ENCODE data around the gene IL21.

Gene IL21
- 0.19 to 0.86 (median 0.35) reads per million in 3 donors for total RNA-seq

DNA sequence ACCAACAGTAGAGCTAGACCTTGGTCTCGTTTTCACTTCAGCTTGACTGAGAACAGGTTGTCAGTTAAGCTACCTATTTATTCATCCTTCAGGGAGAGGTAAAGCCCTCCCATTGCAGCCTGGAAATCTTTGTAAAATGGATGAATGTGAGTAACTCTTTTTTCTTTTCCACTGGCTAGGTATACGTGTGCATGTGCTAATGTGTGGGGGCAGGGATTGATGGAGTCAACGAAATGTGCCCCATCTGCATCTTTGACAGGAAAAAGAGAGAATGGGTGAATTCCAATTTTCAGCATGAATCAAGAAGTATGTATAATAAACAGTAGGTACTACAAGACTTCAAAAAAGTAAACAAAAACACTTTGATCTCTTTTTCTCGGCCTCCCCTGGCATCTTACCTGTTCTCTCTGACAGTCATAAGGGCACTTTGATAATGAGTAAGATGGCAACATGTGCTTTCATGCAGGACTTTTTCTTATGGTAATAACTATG, at the start of gene IL21:
IL21 (minus strand) TSS at position 51 of the 492 bp plus-strand sequence. CDS start 55 bp downstream, outside the sequence.
- Histone ChIP-seq H3K4me3 (ENCODE audit: insufficient read depth, low read depth, low read length, poor library complexity, severe bottlenecking) (no peak within 1 kb of the TSS), H3K9me3 (ENCODE audit: control insufficient read depth, low read length) (no peaks in the 10 kb centered on the region), H3K27me3 (replicated peaks; ENCODE audit: control insufficient read depth, insufficient read depth, low read length, poor library complexity, severe bottlenecking) (no peaks in the 10 kb centered on the region), H3K36me3 (ENCODE audit: control insufficient read depth, insufficient read depth, low read length) (no peaks in the 10 kb centered on the region), H3K4me1 (ENCODE audit: control insufficient read depth, insufficient read depth, low read length, poor library complexity, severe bottlenecking) (peaks cover 3% of the 10 kb centered on the region), H3K27ac (ENCODE audit: insufficient read depth, low read length, poor library complexity, severe bottlenecking) (no peak within 1 kb of the TSS)
- DNase-seq, result no peak

DNA sequence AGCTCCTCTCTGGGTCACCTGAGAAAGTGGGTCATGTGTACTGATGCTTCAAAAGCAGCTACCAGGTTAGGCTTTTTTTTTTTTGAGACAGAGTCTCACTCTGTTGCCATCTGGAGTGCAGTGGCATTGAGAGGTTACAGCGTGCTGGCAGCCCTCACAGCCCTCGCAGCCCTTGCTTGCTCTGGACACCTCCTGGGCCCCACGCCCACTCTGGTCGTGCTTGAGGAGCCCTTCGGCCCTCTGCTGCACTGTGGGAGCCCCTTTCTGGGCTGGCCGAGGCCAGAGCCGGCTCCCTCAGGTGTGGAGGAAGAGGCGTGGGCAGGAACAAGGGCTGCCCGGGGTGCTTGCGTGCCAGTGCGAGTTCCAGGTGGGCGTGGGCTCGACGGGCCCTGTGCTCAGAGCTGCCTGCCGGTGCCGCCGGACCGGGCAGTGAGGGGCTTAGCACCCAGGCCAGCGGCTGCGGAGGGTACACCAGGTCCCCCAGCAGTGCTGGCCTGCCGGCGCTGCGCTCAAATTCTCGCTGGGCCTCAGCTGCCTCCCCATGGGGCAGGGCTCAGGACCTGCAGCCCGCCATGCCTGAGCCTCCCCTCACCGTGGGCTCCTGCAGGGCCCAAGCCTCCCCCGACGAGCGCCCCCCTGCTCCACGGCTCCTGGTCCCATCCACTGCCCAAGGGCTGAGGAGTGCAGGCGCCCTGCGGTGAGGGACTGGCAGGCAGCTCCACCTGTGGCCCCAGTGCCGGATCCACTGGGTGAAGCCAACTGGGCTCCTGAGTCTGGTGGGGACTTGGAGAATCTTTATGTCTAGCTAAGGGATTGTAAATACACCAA, 49.3 kb upstream of the IL21 start:
- H3K9me3 ChIP-seq (ENCODE audit: control insufficient read depth, low read length), result no peaks in the 10 kb centered on the region
- H3K36me3 ChIP-seq (ENCODE audit: control insufficient read depth, insufficient read depth, low read length), result no peaks in the 10 kb centered on the region
- H3K4me3 ChIP-seq (ENCODE audit: insufficient read depth, low read depth, low read length, poor library complexity, severe bottlenecking), result no peak overlapping the region
- H3K27me3 ChIP-seq (replicated peaks; ENCODE audit: control insufficient read depth, insufficient read depth, low read length, poor library complexity, severe bottlenecking), result no peaks in the 10 kb centered on the region
- DNase-seq, result no peak
- no peaks in the 10 kb centered on the region for H3K4me1 ChIP-seq (ENCODE audit: control insufficient read depth, insufficient read depth, low read length, poor library complexity, severe bottlenecking)
- no peak overlapping the region for H3K27ac ChIP-seq (ENCODE audit: insufficient read depth, low read length, poor library complexity, severe bottlenecking)

DNA sequence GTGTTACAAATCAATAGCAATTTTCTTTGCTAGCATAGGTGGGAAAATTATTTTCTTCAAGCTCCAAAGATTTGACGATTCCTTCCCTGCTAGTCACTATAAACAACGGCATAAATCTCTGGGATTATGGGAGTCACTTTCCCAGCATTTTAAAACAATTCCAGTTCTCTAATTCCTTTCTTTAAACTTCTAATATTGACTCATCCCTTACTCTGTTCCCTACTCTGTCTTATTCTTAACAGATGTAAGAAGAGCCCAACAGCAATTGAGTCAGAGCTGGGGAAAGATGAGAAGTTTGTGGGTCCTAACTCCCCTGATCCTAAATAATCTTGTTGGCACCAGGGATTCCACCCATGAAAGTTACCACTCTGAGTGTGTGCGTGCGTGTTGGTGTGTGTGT, 47.4 kb upstream of the IL21 start:
- H3K4me1 ChIP-seq (ENCODE audit: control insufficient read depth, insufficient read depth, low read length, poor library complexity, severe bottlenecking), result no peaks in the 10 kb centered on the region
- H3K27ac ChIP-seq (ENCODE audit: insufficient read depth, low read length, poor library complexity, severe bottlenecking), result no peak overlapping the region
- no peak overlapping the region for H3K4me3 ChIP-seq (ENCODE audit: insufficient read depth, low read depth, low read length, poor library complexity, severe bottlenecking)
- no peak for DNase-seq
- no peaks in the 10 kb centered on the region for H3K9me3 ChIP-seq (ENCODE audit: control insufficient read depth, low read length)
- H3K27me3 ChIP-seq (replicated peaks; ENCODE audit: control insufficient read depth, insufficient read depth, low read length, poor library complexity, severe bottlenecking), result no peaks in the 10 kb centered on the region
- H3K36me3 ChIP-seq (ENCODE audit: control insufficient read depth, insufficient read depth, low read length), result no peaks in the 10 kb centered on the region

DNA sequence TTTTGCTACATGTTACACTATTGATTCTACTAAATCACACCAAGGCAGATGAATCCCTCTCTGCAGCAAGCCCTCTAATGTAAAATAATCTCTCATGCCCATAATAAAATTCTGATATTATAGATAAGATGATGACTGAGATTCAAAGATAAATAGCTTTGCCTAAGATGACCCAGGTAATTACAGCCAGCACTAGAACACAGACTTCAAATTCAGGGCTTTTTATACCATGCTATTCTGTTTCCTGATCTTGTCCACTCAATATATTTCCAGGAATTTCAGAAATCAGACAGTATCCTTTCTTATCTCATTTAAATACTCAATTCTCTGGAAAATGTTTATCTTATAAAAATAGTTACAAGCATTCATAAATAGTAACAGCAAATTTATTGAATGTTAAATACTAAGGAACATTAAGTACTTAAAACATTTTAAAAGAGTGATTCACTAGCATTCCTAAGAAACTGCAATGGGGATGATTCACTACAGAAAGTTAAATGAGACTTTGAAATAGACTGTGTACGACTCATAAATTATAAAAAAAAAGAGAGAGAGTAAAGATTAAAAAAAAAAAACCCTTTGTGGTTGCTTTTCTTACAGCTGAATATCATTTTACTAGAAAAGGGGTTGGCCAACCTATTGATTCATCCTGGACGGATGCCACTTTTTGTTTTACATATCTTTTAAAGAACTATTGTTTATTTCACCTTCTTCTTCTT, 45.8 kb upstream of the IL21 start:
- H3K4me1 ChIP-seq (ENCODE audit: control insufficient read depth, insufficient read depth, low read length, poor library complexity, severe bottlenecking), result no peaks in the 10 kb centered on the region
- H3K27ac ChIP-seq (ENCODE audit: insufficient read depth, low read length, poor library complexity, severe bottlenecking), result no peak overlapping the region
- H3K4me3 ChIP-seq (ENCODE audit: insufficient read depth, low read depth, low read length, poor library complexity, severe bottlenecking), result no peak overlapping the region
- no peaks in the 10 kb centered on the region for H3K27me3 ChIP-seq (replicated peaks; ENCODE audit: control insufficient read depth, insufficient read depth, low read length, poor library complexity, severe bottlenecking)
- H3K9me3 ChIP-seq (ENCODE audit: control insufficient read depth, low read length), result no peaks in the 10 kb centered on the region
- H3K36me3 ChIP-seq (ENCODE audit: control insufficient read depth, insufficient read depth, low read length), result no peaks in the 10 kb centered on the region
- DNase-seq, result no peak

DNA sequence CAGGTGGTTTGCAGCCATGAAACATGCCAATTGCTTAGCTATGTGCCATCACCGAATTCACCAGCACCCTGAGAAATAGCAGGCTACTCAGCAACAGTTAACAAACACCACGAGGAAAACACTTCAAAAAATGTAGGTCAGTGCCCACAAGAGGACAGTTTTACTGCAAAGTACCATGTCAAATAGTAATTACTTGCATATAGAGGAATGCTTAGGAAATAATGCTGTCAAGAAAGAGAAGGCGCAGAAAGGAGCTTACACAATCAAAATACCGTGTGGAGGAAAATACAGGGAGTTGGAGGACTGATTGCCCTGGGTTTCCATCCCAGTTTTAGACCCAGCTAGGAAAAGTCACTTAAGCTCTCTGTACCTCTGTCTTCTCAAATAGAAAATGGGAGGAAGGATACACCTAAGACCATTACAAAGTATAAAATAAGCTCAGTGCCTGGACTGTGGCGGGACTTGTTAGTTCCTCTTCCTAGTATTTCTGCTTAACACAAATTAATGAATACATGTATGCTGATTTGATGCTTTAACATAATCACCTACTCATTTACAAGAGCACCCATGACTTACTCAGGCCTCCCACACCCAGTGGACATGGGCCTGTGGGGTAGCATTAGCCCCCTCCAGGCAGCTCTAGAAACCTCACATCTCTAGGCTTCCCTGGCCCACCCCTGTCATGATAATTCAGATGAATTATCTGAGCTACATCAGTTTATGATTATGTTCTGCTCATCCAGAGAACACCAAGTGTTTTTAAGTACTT, 44.5 kb upstream of the IL21 start:
- H3K27me3 ChIP-seq (replicated peaks; ENCODE audit: control insufficient read depth, insufficient read depth, low read length, poor library complexity, severe bottlenecking), result no peaks in the 10 kb centered on the region
- no peak for DNase-seq
- H3K36me3 ChIP-seq (ENCODE audit: control insufficient read depth, insufficient read depth, low read length), result no peaks in the 10 kb centered on the region
- H3K9me3 ChIP-seq (ENCODE audit: control insufficient read depth, low read length), result no peaks in the 10 kb centered on the region
- H3K27ac ChIP-seq (ENCODE audit: insufficient read depth, low read length, poor library complexity, severe bottlenecking), result no peak overlapping the region
- no peak overlapping the region for H3K4me3 ChIP-seq (ENCODE audit: insufficient read depth, low read depth, low read length, poor library complexity, severe bottlenecking)
- no peaks in the 10 kb centered on the region for H3K4me1 ChIP-seq (ENCODE audit: control insufficient read depth, insufficient read depth, low read length, poor library complexity, severe bottlenecking)

DNA sequence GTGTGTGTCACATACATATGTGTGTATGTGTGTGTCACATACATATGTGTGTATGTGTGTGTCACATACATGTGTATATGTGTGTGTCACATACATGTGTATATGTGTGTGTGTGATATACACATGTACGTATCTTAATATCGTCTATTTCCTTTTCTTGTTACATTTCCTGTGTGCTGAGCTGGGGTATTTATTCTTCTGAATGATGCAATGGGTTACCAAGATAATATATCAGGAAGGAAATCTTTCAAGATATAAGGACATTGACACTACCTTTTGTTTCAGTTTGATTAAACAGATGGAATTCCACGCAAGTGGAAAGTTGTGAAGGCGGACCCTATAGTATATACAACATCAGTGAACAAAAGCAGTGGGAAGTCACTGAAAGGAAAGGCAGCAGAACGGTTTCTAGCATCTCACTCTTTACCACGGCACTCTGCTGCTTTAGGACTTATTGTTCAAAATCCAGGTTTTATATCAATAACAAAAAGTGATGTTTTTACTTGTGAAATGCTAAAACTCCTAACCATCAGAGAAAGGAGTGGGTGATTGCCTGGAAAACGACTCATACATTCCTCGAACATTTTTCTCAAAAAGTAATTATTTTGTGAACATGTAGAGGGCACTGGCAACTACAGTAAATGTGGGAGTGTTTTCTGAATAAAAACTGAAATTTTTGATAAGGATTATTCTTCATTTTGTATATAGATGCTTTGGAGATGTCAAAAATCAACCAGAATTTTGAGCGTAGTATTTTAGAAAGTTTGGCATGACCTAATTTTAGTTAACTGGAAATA, 43.1 kb upstream of the IL21 start:
- Histone ChIP-seq H3K9me3 (ENCODE audit: control insufficient read depth, low read length) (no peaks in the 10 kb centered on the region), H3K36me3 (ENCODE audit: control insufficient read depth, insufficient read depth, low read length) (no peaks in the 10 kb centered on the region), H3K27me3 (replicated peaks; ENCODE audit: control insufficient read depth, insufficient read depth, low read length, poor library complexity, severe bottlenecking) (no peaks in the 10 kb centered on the region), H3K27ac (ENCODE audit: insufficient read depth, low read length, poor library complexity, severe bottlenecking) (no peak overlapping the region), H3K4me1 (ENCODE audit: control insufficient read depth, insufficient read depth, low read length, poor library complexity, severe bottlenecking) (no peaks in the 10 kb centered on the region), H3K4me3 (ENCODE audit: insufficient read depth, low read depth, low read length, poor library complexity, severe bottlenecking) (no peak overlapping the region)
- DNase-seq, result no peak

DNA sequence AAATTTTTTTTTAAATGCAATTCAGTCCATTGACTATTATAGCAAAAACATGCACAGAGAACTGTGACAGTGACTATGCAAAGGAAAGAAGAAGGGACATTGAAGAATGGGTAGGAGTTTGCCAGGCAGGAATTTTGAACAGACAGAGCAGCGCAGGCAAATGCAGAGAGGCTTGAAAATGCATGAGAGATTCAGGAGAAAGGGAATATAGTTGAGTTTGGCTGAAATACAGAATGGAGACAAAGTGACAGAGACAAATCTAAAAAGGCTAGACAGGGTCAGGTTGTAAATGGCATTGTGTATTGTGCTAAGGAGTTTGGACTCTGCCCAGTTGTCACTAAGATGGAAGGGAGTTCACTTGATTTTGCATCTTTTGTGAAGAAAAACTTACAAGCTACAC, 42.4 kb upstream of the IL21 start:
- Histone ChIP-seq H3K4me3 (ENCODE audit: insufficient read depth, low read depth, low read length, poor library complexity, severe bottlenecking) (no peak overlapping the region), H3K4me1 (ENCODE audit: control insufficient read depth, insufficient read depth, low read length, poor library complexity, severe bottlenecking) (no peaks in the 10 kb centered on the region), H3K27ac (ENCODE audit: insufficient read depth, low read length, poor library complexity, severe bottlenecking) (no peak overlapping the region), H3K36me3 (ENCODE audit: control insufficient read depth, insufficient read depth, low read length) (no peaks in the 10 kb centered on the region), H3K9me3 (ENCODE audit: control insufficient read depth, low read length) (no peaks in the 10 kb centered on the region), H3K27me3 (replicated peaks; ENCODE audit: control insufficient read depth, insufficient read depth, low read length, poor library complexity, severe bottlenecking) (no peaks in the 10 kb centered on the region)
- DNase-seq, result no peak

DNA sequence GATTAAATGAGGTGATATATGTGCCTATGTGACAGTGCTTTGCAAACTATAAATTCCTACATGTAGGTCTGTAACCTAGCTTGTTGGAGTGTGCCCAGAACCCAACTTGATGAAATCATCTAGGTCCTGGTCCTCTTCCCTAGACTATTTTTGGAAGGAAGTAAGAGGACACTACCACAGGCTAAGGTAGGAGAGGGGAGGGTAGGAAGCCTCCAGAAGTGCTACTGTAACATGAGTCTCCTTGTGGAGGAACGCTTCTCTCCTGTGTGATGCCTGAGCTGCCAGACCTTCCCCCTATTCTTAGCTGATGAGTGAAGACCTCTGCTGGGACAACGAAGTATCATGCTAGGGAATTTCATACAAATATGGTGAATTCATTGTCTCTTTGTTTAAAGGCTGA, 41.8 kb upstream of the IL21 start:
- no peaks in the 10 kb centered on the region for H3K27me3 ChIP-seq (replicated peaks; ENCODE audit: control insufficient read depth, insufficient read depth, low read length, poor library complexity, severe bottlenecking)
- no peak overlapping the region for H3K27ac ChIP-seq (ENCODE audit: insufficient read depth, low read length, poor library complexity, severe bottlenecking)
- no peaks in the 10 kb centered on the region for H3K4me1 ChIP-seq (ENCODE audit: control insufficient read depth, insufficient read depth, low read length, poor library complexity, severe bottlenecking)
- no peak for DNase-seq
- H3K36me3 ChIP-seq (ENCODE audit: control insufficient read depth, insufficient read depth, low read length), result no peaks in the 10 kb centered on the region
- H3K4me3 ChIP-seq (ENCODE audit: insufficient read depth, low read depth, low read length, poor library complexity, severe bottlenecking), result no peak overlapping the region
- H3K9me3 ChIP-seq (ENCODE audit: control insufficient read depth, low read length), result no peaks in the 10 kb centered on the region
